ENCODE data around the gene ABHD6. TPM values are rescaled to one million over a fixed set of nuclear protein-coding genes. Genes with fewer than 3 reads are reported as not detected.
"Not testable (repeated sequence)": the region's sequence is repeated elsewhere in the genome, so short reads cannot be mapped to it uniquely, and the experiment has no call there.

The ABHD6 gene
- total RNA-seq, 1 donor, result 2.3 TPM

GRCh38 chr3:58329150-58329921 lies 91.7 kb downstream of the ABHD6 start:
- Histone ChIP-seq H3K4me3 (ENCODE audit: low read length) (no peak overlapping the region), H3K4me1 (ENCODE audit: insufficient read depth, low read length) (peaks cover 30% of the 10 kb centered on the region), H3K9me3 (ENCODE audit: low read depth, low read length) (no peaks in the 10 kb centered on the region), H3K27me3 (ENCODE audit: insufficient read depth, low read length) (no peaks in the 10 kb centered on the region)

GRCh38 chr3:58329922-58330413 lies 92.4 kb downstream of the ABHD6 start:
- no peak overlapping the region for H3K4me3 ChIP-seq (ENCODE audit: low read length)
- H3K9me3 ChIP-seq (ENCODE audit: low read depth, low read length), result no peaks in the 10 kb centered on the region
- peaks cover 34% of the 10 kb centered on the region for H3K4me1 ChIP-seq (ENCODE audit: insufficient read depth, low read length)
- no peaks in the 10 kb centered on the region for H3K27me3 ChIP-seq (ENCODE audit: insufficient read depth, low read length)

GRCh38 chr3:58331593-58332152 lies 94.1 kb downstream of the ABHD6 start:
- H3K4me3 ChIP-seq (ENCODE audit: low read length), result no peak overlapping the region
- H3K4me1 ChIP-seq (ENCODE audit: insufficient read depth, low read length), result peaks cover 42% of the 10 kb centered on the region
- no peaks in the 10 kb centered on the region for H3K9me3 ChIP-seq (ENCODE audit: low read depth, low read length)
- no peaks in the 10 kb centered on the region for H3K27me3 ChIP-seq (ENCODE audit: insufficient read depth, low read length)

GRCh38 chr3:58332575-58333188 lies 95.1 kb downstream of the ABHD6 start, which contains the start of gene PXK:
Gene PXK, plus strand, starts transcription at chr3:58332892. Its CDS starts 97 bp downstream, at chr3:58332989.
- peak within 1 kb of the TSS; percentile 64 for H3K4me3 ChIP-seq (ENCODE audit: low read length)
- H3K9me3 ChIP-seq (ENCODE audit: low read depth, low read length), result no peaks in the 10 kb centered on the region
- H3K27me3 ChIP-seq (ENCODE audit: insufficient read depth, low read length), result no peaks in the 10 kb centered on the region
- H3K4me1 ChIP-seq (ENCODE audit: insufficient read depth, low read length), result peaks cover 52% of the 10 kb centered on the region

- Histone ChIP-seq H3K9me3 (ENCODE audit: low read depth, low read length) (no peaks in the 10 kb centered on the region), H3K4me3 (ENCODE audit: low read length) (peak overlapping the region; percentile 64), H3K4me1 (ENCODE audit: insufficient read depth, low read length) (peaks cover 59% of the 10 kb centered on the region), H3K27me3 (ENCODE audit: insufficient read depth, low read length) (no peaks in the 10 kb centered on the region)
Measured at GRCh38 chr3:58333206-58334012, 95.8 kb downstream of the ABHD6 start.

- Histone ChIP-seq H3K4me3 (ENCODE audit: low read length) (peak overlapping the region; percentile 64), H3K9me3 (ENCODE audit: low read depth, low read length) (no peaks in the 10 kb centered on the region), H3K4me1 (ENCODE audit: insufficient read depth, low read length) (peaks cover 65% of the 10 kb centered on the region), H3K27me3 (ENCODE audit: insufficient read depth, low read length) (no peaks in the 10 kb centered on the region)
Measured at GRCh38 chr3:58334013-58334321, 96.4 kb downstream of the ABHD6 start.

GRCh38 chr3:58334506-58334884 lies 96.9 kb downstream of the ABHD6 start:
- peak overlapping the region; percentile 64 for H3K4me3 ChIP-seq (ENCODE audit: low read length)
- peaks cover 68% of the 10 kb centered on the region for H3K4me1 ChIP-seq (ENCODE audit: insufficient read depth, low read length)
- H3K27me3 ChIP-seq (ENCODE audit: insufficient read depth, low read length), result no peaks in the 10 kb centered on the region
- no peaks in the 10 kb centered on the region for H3K9me3 ChIP-seq (ENCODE audit: low read depth, low read length)

- Histone ChIP-seq H3K4me3 (ENCODE audit: low read length) (peak overlapping the region; percentile 3), H3K9me3 (ENCODE audit: low read depth, low read length) (no peaks in the 10 kb centered on the region), H3K4me1 (ENCODE audit: insufficient read depth, low read length) (peaks cover 68% of the 10 kb centered on the region), H3K27me3 (ENCODE audit: insufficient read depth, low read length) (no peaks in the 10 kb centered on the region)
Measured at GRCh38 chr3:58335652-58335947, 98.0 kb downstream of the ABHD6 start.

- H3K9me3 ChIP-seq (ENCODE audit: low read depth, low read length), result no peaks in the 10 kb centered on the region
- H3K27me3 ChIP-seq (ENCODE audit: insufficient read depth, low read length), result no peaks in the 10 kb centered on the region
- H3K4me3 ChIP-seq (ENCODE audit: low read length), result no peak overlapping the region
- peaks cover 68% of the 10 kb centered on the region for H3K4me1 ChIP-seq (ENCODE audit: insufficient read depth, low read length)
Measured at GRCh38 chr3:58336135-58336882, 98.7 kb downstream of the ABHD6 start.

- Histone ChIP-seq H3K4me3 (ENCODE audit: low read length) (no peak overlapping the region), H3K27me3 (ENCODE audit: insufficient read depth, low read length) (no peaks in the 10 kb centered on the region), H3K4me1 (ENCODE audit: insufficient read depth, low read length) (peaks cover 63% of the 10 kb centered on the region), H3K9me3 (ENCODE audit: low read depth, low read length) (no peaks in the 10 kb centered on the region)
Measured at GRCh38 chr3:58337190-58337589, 99.6 kb downstream of the ABHD6 start.

- H3K9me3 ChIP-seq (ENCODE audit: low read depth, low read length); H3K27me3 ChIP-seq (ENCODE audit: insufficient read depth, low read length); H3K4me3 ChIP-seq (ENCODE audit: low read length): not testable (repeated sequence)
- H3K4me1 ChIP-seq (ENCODE audit: insufficient read depth, low read length), result peaks cover 56% of the 10 kb centered on the region
Measured at GRCh38 chr3:58339146-58339545, 101.6 kb downstream of the ABHD6 start.

- Histone ChIP-seq H3K9me3 (ENCODE audit: low read depth, low read length) (no peaks in the 10 kb centered on the region), H3K4me1 (ENCODE audit: insufficient read depth, low read length) (peaks cover 42% of the 10 kb centered on the region), H3K27me3 (ENCODE audit: insufficient read depth, low read length) (no peaks in the 10 kb centered on the region), H3K4me3 (ENCODE audit: low read length) (no peak overlapping the region)
Measured at GRCh38 chr3:58340594-58341244, 103.1 kb downstream of the ABHD6 start.

GRCh38 chr3:58341376-58341775 lies 103.8 kb downstream of the ABHD6 start:
- Histone ChIP-seq H3K27me3 (ENCODE audit: insufficient read depth, low read length) (no peaks in the 10 kb centered on the region), H3K4me3 (ENCODE audit: low read length) (no peak overlapping the region), H3K4me1 (ENCODE audit: insufficient read depth, low read length) (peaks cover 42% of the 10 kb centered on the region), H3K9me3 (ENCODE audit: low read depth, low read length) (no peaks in the 10 kb centered on the region)

GRCh38 chr3:58342676-58343075 lies 105.1 kb downstream of the ABHD6 start:
- H3K9me3 ChIP-seq (ENCODE audit: low read depth, low read length), result no peaks in the 10 kb centered on the region
- peaks cover 29% of the 10 kb centered on the region for H3K4me1 ChIP-seq (ENCODE audit: insufficient read depth, low read length)
- no peaks in the 10 kb centered on the region for H3K27me3 ChIP-seq (ENCODE audit: insufficient read depth, low read length)
- H3K4me3 ChIP-seq (ENCODE audit: low read length), result no peak overlapping the region
